IMR-90 (cell line): ENCODE data around the gene RXFP3. TPM values are rescaled to one million over a fixed set of nuclear protein-coding genes. Genes with fewer than 3 reads are reported as not detected.

Experiments used
- ATAC-seq: fragments of 200-7000 bp; cut with Tn5 transposase; 2 replicates; pipeline ENCODE4 v1.9.1; 2020; ENCODE audit warnings: low read depth, mild to moderate bottlenecking, moderate library complexity
- BruUV-seq: library from RNA; stranded (reverse); fragments of 400-500 nt; replicated peaks from 2 replicates; lab custom pipeline; 2021; lab: Mats Ljungman, UMichigan
- CTCF ChIA-PET: fragments of 300-600 bp; formaldehyde crosslinking; extraction: SDS; loops from one replicate; lab custom pipeline; 2021; ENCODE audit warnings: antibody characterized with exemption; lab: Yijun Ruan, JAX
- POLR2A ChIA-PET: fragments of 300-600 bp; sonication (Branson Sonifier 250); formaldehyde crosslinking; loops from one replicate; lab custom pipeline; 2022; ENCODE audit warnings: antibody characterized with exemption; ENCODE audit not compliant: unreplicated experiment; lab: Charles Lee
- DNase-seq: peaks from one replicate; pipeline ENCODE4 v3.0.0; 2013
- H2AFZ ChIP-seq: replicated peaks from 2 replicates; pipeline ENCODE3; 2013; ENCODE audit warnings: low read length, mild to moderate bottlenecking; ENCODE audit not compliant: poor library complexity
- H2AK5ac ChIP-seq: 2 replicates; pipeline ENCODE4 v1.6.1; 2013; ENCODE audit warnings: low read depth, low read length, inconsistent platforms
- H2AK9ac ChIP-seq: replicated peaks from 2 replicates; pipeline ENCODE3; 2013; ENCODE audit warnings: mild to moderate bottlenecking, low read depth, low read length, moderate library complexity; ENCODE audit not compliant: poor library complexity
- H2BK120ac ChIP-seq: 2 replicates; pipeline ENCODE4 v1.6.1; 2013; ENCODE audit warnings: low read depth, low read length, inconsistent platforms
- H2BK15ac ChIP-seq: 3 replicates; pipeline ENCODE4 v1.6.1; 2013; ENCODE audit warnings: low read depth, low read length, inconsistent platforms
- H2BK20ac ChIP-seq: 2 replicates; pipeline ENCODE4 v1.6.1; 2013; ENCODE audit warnings: low read depth, mild to moderate bottlenecking, inconsistent platforms, low read length, moderate library complexity
- H2BK5ac ChIP-seq: 2 replicates; pipeline ENCODE4 v1.6.1; 2013; ENCODE audit warnings: mild to moderate bottlenecking, low read depth, low read length, inconsistent platforms; ENCODE audit not compliant: poor library complexity, severe bottlenecking
- H3K14ac ChIP-seq: replicated peaks from 2 replicates; pipeline ENCODE4 v1.6.1; 2013; ENCODE audit warnings: low read depth, low read length, inconsistent platforms
- H3K18ac ChIP-seq: 2 replicates; pipeline ENCODE4 v1.6.1; 2013; ENCODE audit warnings: low read depth, low read length, control low read depth
- H3K23ac ChIP-seq: 2 replicates; pipeline ENCODE4 v1.6.1; 2013; ENCODE audit warnings: low read depth, low read length, inconsistent platforms
- H3K27ac ChIP-seq: 2 replicates; pipeline ENCODE4 v1.5.1; 2013; ENCODE audit warnings: mild to moderate bottlenecking, control low read depth, low read length; ENCODE audit not compliant: insufficient read depth
- H3K27me3 ChIP-seq: 2 replicates; pipeline ENCODE4 v1.6.1; 2013; ENCODE audit warnings: low read length; ENCODE audit not compliant: control insufficient read depth, insufficient read depth
- H3K36me3 ChIP-seq: 2 replicates; pipeline ENCODE4 v1.6.1; 2013; ENCODE audit warnings: low read length, mixed read lengths; ENCODE audit not compliant: control insufficient read depth, insufficient read depth
- H3K4ac ChIP-seq: 2 replicates; pipeline ENCODE4 v1.6.1; 2013; ENCODE audit warnings: low read depth, low read length, inconsistent platforms
- H3K4me1 ChIP-seq: 2 replicates; pipeline ENCODE4 v1.6.1; 2013; ENCODE audit warnings: low read length, mixed read lengths; ENCODE audit not compliant: control insufficient read depth, insufficient read depth
- H3K4me2 ChIP-seq: 2 replicates; pipeline ENCODE4 v1.6.1; 2013; ENCODE audit warnings: low read depth, mild to moderate bottlenecking, control low read depth, low read length, moderate library complexity
- H3K4me3 ChIP-seq: 2 replicates; pipeline ENCODE4 v1.5.1; 2013; ENCODE audit warnings: low read depth, mild to moderate bottlenecking, control low read depth, low read length, moderate library complexity; ENCODE audit not compliant: insufficient read depth
- H3K56ac ChIP-seq: 2 replicates; pipeline ENCODE4 v1.6.1; 2013; ENCODE audit warnings: low read length, inconsistent platforms; ENCODE audit not compliant: insufficient read depth; ENCODE audit errors: extremely low read depth
- H3K79me1 ChIP-seq, 2 experiments: 2 replicates each; pipeline ENCODE4 v1.6.1; 2013; ENCODE audit warnings: low read length in 2 of 2, inconsistent platforms in 1 of 2, low read depth in 1 of 2
- H3K9ac ChIP-seq: 2 replicates; pipeline ENCODE4 v1.6.1; 2013; ENCODE audit warnings: low read depth, low read length, control low read depth
- H3K9me1 ChIP-seq: 2 replicates; pipeline ENCODE4 v1.6.1; 2013; ENCODE audit warnings: low read length, inconsistent platforms; ENCODE audit not compliant: insufficient read depth
- H3K9me3 ChIP-seq: 2 replicates; pipeline ENCODE4 v1.6.1; 2013; ENCODE audit warnings: low read length; ENCODE audit not compliant: control insufficient read depth, insufficient read depth
- H4K20me1 ChIP-seq: 2 replicates; pipeline ENCODE4 v1.6.1; 2013; ENCODE audit warnings: low read length, inconsistent platforms; ENCODE audit not compliant: insufficient read depth
- H4K5ac ChIP-seq: 2 replicates; pipeline ENCODE4 v1.6.1; 2013; ENCODE audit warnings: mild to moderate bottlenecking, low read depth, low read length, control low read depth
- H4K8ac ChIP-seq, 2 experiments: 2 replicates each; pipeline ENCODE4 v1.6.1; 2013; ENCODE audit warnings: low read depth in 2 of 2, low read length in 2 of 2, control low read depth in 1 of 2, inconsistent platforms in 1 of 2
- H4K91ac ChIP-seq: 2 replicates; pipeline ENCODE4 v1.6.1; 2013; ENCODE audit warnings: low read depth, low read length, inconsistent platforms; ENCODE audit not compliant: insufficient read depth
- BHLHE40 ChIP-seq: fragments of 150-350 bp; IDR thresholded peaks from 2 replicates; pipeline ENCODE4 v1.6.1; 2016; ENCODE audit warnings: mild to moderate bottlenecking, low read depth, low read length
- CEBPB ChIP-seq: IDR thresholded peaks from 2 replicates; pipeline ENCODE4 v1.6.1; 2012; ENCODE audit warnings: low read depth, low read length, improper control_type of control experiment
- CHD1 ChIP-seq: IDR thresholded peaks from 2 replicates; pipeline ENCODE4 v1.6.1; 2012; ENCODE audit warnings: low read depth, low read length, improper control_type of control experiment
- FOS ChIP-seq: fragments of 150-350 bp; IDR thresholded peaks from 2 replicates; pipeline ENCODE4 v1.6.1; 2016; ENCODE audit warnings: low read depth, low read length
- MAFK ChIP-seq: IDR thresholded peaks from 2 replicates; pipeline ENCODE4 v1.6.1; 2012; ENCODE audit warnings: low read depth, low read length, improper control_type of control experiment
- MAZ ChIP-seq: IDR thresholded peaks from 2 replicates; pipeline ENCODE4 v1.6.1; 2012; ENCODE audit warnings: low read depth, mild to moderate bottlenecking, low read length, improper control_type of control experiment, moderate library complexity, borderline replicate concordance
- MXI1 ChIP-seq: IDR thresholded peaks from 2 replicates; pipeline ENCODE4 v1.6.1; 2012; ENCODE audit warnings: low read depth, mild to moderate bottlenecking, low read length, moderate library complexity, borderline replicate concordance
- NFE2L2 ChIP-seq: fragments of 150-350 bp; IDR thresholded peaks from 2 replicates; pipeline ENCODE4 v1.6.1; 2016; ENCODE audit warnings: low read depth, mild to moderate bottlenecking, low read length
- POLR2A ChIP-seq: IDR thresholded peaks from 2 replicates; pipeline ENCODE4 v1.6.1; 2012; ENCODE audit warnings: mild to moderate bottlenecking, low read depth, low read length
- RAD21 ChIP-seq: IDR thresholded peaks from 2 replicates; pipeline ENCODE4 v1.6.1; 2012; ENCODE audit warnings: low read length, improper control_type of control experiment
- RCOR1 ChIP-seq: IDR thresholded peaks from 2 replicates; pipeline ENCODE4 v1.6.1; 2012; ENCODE audit warnings: mild to moderate bottlenecking, low read length, improper control_type of control experiment; ENCODE audit not compliant: insufficient replicate concordance
- RFX5 ChIP-seq: IDR thresholded peaks from 2 replicates; pipeline ENCODE4 v1.8.0; 2012; ENCODE audit warnings: low read depth, mild to moderate bottlenecking, low read length, moderate library complexity
- SMC3 ChIP-seq: fragments of 150-350 bp; IDR thresholded peaks from 2 replicates; pipeline ENCODE4 v1.6.1; 2016; ENCODE audit warnings: low read depth, mild to moderate bottlenecking, antibody characterized with exemption, low read length, moderate library complexity
- WGBS, 2 experiments: methylation state at CpG; one replicate each; pipeline versions ENCODE4 v1.1.5 to v1.1.7; 2013; ENCODE audit warnings: missing lambda C conversion rate in 2 of 2; ENCODE audit not compliant: insufficient read length in 1 of 2; ENCODE audit errors: extremely low coverage in 2 of 2; 5-methylcytosine and 5-hydroxymethylcytosine counted together
- dilution Hi-C: fragments of 300-500 bp; cut with HindIII; formaldehyde crosslinking; loops from one replicate; pipeline ENCODE4 v1.14.3; 2018; ENCODE audit warnings: low sequenced_read_pairs; ENCODE audit not compliant: unreplicated experiment
- in situ Hi-C: fragments of 300-500 bp; cut with MboI; formaldehyde crosslinking; loops from 3 replicates; pipeline ENCODE4 v1.14.3; 2019; ENCODE audit warnings: low sequenced_read_pairs, inconsistent platforms, mixed read lengths
- intact Hi-C: fragments of 100-400 bp; cut with micrococcal nuclease; formaldehyde crosslinking; loops from 2 replicates; pipeline ENCODE4 v1.10.0; 2022
- polyA plus RNA-seq, 3 experiments: library from polyadenylated mRNA; depleted of rRNA; stranded (reverse); fragments of >200 nt; gene quantifications; 2 replicates each; pipeline ENCODE4 v1.2.3, GENCODE V29; 2012; ENCODE audit warnings: low replicate concordance in 1 of 3
- total RNA-seq: library from RNA; depleted of rRNA; stranded (reverse); fragments of >200 nt; gene quantifications from 2 replicates; pipeline ENCODE4 v1.2.3, GENCODE V29; 2012
- TF ChIP-seq, protein P1 (sequence below): fragments of 150-350 bp; IDR thresholded peaks from 2 replicates; pipeline ENCODE4 v1.6.1; 2017; ENCODE audit warnings: mild to moderate bottlenecking, antibody characterized with exemption, low read length, low read depth
- TF ChIP-seq, protein P2 (sequence below): conservative IDR thresholded peaks from 2 replicates; pipeline ENCODE4 v1.5.1; 2012; ENCODE audit warnings: mild to moderate bottlenecking, low read depth, low read length, improper control_type of control experiment
- TF ChIP-seq, protein P3 (sequence below): fragments of 150-350 bp; IDR thresholded peaks from 2 replicates; pipeline ENCODE4 v1.6.1; 2016; ENCODE audit warnings: low read depth, mild to moderate bottlenecking, low read length, moderate library complexity, borderline replicate concordance

The RXFP3 gene
- total and polyA plus RNA-seq, 2 of the 4 experiments (the other 2 are of a cell fraction) = not detected

DNA sequence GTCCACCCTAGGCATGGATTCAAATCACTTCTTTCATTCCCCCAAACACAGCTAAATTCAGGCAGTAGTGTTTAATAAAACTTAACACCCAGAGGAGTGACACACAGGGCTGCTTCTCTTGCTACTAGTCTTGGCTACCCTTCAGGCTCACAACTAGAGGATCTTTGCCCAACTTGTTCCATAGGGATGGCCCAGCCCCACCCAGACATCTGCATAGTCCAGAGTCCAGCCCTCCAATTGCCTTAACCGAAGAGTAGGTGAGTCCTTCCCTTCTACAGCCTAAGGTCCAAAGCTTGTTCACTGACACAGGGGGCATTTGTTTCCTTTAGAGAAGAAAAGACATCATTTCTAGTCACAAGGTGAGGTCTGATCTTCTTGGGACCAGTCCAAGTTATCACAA lies 15.2 kb upstream of the RXFP3 start:
- no peak overlapping the region for H2BK20ac ChIP-seq
- in situ Hi-C loops = no loop called here
- BruUV-seq = no TSS peak

More for the DNA sequence above, 15.2 kb upstream of the RXFP3 start:
- H3K14ac ChIP-seq = no peak overlapping the region
- intact Hi-C loops = no loop called here
- TF ChIP-seq CEBPB (no peak), FOS (no peak), SMC3 (no peak), RAD21 (no peak), POLR2A (no peak), MAZ (no peak), RFX5 (no peak), CHD1 (no peak), RCOR1 (no peak), NFE2L2 (no peak), MXI1 (no peak), MAFK (no peak), BHLHE40 (no peak)
- TF ChIP-seq, protein P1, sequence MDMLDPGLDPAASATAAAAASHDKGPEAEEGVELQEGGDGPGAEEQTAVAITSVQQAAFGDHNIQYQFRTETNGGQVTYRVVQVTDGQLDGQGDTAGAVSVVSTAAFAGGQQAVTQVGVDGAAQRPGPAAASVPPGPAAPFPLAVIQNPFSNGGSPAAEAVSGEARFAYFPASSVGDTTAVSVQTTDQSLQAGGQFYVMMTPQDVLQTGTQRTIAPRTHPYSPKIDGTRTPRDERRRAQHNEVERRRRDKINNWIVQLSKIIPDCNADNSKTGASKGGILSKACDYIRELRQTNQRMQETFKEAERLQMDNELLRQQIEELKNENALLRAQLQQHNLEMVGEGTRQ = no peak
- TF ChIP-seq, protein P2, sequence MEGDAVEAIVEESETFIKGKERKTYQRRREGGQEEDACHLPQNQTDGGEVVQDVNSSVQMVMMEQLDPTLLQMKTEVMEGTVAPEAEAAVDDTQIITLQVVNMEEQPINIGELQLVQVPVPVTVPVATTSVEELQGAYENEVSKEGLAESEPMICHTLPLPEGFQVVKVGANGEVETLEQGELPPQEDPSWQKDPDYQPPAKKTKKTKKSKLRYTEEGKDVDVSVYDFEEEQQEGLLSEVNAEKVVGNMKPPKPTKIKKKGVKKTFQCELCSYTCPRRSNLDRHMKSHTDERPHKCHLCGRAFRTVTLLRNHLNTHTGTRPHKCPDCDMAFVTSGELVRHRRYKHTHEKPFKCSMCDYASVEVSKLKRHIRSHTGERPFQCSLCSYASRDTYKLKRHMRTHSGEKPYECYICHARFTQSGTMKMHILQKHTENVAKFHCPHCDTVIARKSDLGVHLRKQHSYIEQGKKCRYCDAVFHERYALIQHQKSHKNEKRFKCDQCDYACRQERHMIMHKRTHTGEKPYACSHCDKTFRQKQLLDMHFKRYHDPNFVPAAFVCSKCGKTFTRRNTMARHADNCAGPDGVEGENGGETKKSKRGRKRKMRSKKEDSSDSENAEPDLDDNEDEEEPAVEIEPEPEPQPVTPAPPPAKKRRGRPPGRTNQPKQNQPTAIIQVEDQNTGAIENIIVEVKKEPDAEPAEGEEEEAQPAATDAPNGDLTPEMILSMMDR = no peak
- TF ChIP-seq, protein P3, sequence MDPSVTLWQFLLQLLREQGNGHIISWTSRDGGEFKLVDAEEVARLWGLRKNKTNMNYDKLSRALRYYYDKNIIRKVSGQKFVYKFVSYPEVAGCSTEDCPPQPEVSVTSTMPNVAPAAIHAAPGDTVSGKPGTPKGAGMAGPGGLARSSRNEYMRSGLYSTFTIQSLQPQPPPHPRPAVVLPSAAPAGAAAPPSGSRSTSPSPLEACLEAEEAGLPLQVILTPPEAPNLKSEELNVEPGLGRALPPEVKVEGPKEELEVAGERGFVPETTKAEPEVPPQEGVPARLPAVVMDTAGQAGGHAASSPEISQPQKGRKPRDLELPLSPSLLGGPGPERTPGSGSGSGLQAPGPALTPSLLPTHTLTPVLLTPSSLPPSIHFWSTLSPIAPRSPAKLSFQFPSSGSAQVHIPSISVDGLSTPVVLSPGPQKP = no peak
- H4K5ac ChIP-seq = no peak overlapping the region
- ATAC-seq (no peak), DNase-seq (no peak)
- no peak overlapping the region for H2BK120ac ChIP-seq
- H2AK5ac ChIP-seq = no peak overlapping the region
- no peaks in the 10 kb centered on the region for H3K9me1 ChIP-seq
- H3K27ac ChIP-seq = no peak overlapping the region
- H3K56ac ChIP-seq = no peak overlapping the region
- H3K4me1 ChIP-seq = no peaks in the 10 kb centered on the region
- H3K27me3 ChIP-seq = peaks cover 22% of the 10 kb centered on the region
- no peak overlapping the region for H3K18ac ChIP-seq
- no CpG with 5 or more reads among the region's 1 CpG for WGBS, 2 experiments
- H3K79me1 ChIP-seq = no peaks in the 10 kb centered on the region
- H3K23ac ChIP-seq = no peak overlapping the region
- H2BK15ac ChIP-seq = no peak overlapping the region
- H3K9me3 ChIP-seq = peaks cover 6% of the 10 kb centered on the region; the same call in 1 of the 2 replicates
- POLR2A ChIA-PET = no interaction called here
- H4K8ac ChIP-seq = no peak overlapping the region
- CTCF ChIA-PET = interaction anchor here (0.5 kb wide), 1 partner anchor 16 kb away, joined by 3 read pairs; no protein-coding TSS in a partner anchor
- no peak overlapping the region for H3K4me3 ChIP-seq
- no peak overlapping the region for H2AFZ ChIP-seq
- no peak overlapping the region for H3K4me2 ChIP-seq
- H4K91ac ChIP-seq = no peak overlapping the region
- no peak overlapping the region for H3K9ac ChIP-seq
- no peaks in the 10 kb centered on the region for H3K36me3 ChIP-seq
- no peak overlapping the region for H3K4ac ChIP-seq
- dilution Hi-C loops = no loop called here
- H4K20me1 ChIP-seq = no peaks in the 10 kb centered on the region
- H2AK9ac ChIP-seq = no peak overlapping the region
- no peak overlapping the region for H2BK5ac ChIP-seq
